ENCODE results near the gene SOX8.
A peak's percentile ranks its signal among the peaks of the same experiment; 100 is the strongest.

SOX8 gene

DNA sequence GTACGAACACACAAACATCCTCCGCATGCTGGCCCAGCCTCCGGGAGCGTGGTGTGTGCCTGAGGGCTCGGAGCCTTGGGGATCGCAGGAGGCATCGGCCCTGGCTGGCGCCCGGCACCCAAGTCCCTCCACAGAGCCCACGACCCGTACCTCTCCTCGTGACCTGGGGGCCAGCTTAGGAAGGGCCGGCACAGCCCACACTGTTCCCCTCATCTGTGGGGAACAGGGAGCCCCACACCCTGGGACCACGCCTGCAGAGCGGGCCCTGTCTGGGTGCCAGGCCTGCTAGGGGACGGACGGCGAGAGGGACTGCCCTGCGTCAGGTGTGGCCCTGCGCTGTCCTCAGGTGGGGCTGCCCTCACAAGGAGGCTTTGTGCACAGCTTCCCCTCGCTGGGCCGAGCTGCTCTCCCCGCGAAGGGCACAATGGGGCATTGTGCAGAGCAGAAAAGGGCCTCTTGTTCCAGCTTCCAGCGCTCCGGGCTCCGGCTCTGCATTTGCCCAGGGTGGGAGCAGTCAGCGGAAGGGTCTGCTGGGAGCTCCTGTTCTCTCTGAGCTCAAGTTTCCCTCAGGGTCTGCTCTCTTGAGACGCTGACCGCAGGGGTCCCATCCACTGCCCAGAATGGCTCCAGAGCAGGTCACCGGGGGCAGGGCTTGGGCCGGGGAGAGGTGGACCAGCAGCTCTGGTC, 9.1 kb upstream of the SOX8 start:
- no peak for DNase-seq
- CTCF ChIA-PET = interaction anchor here (0.8 kb wide), 1 partner anchor 9 kb away, joined by 3 read pairs; the partner anchor contains the start of gene SOX8
- Histone ChIP-seq H3K4me3 (ENCODE audit: control insufficient read depth in 1 of 7, extremely low read depth in 1 of 7, insufficient read depth in 4 of 7, low read depth in 2 of 7, low read length in 6 of 7) (no peak overlapping the region), H3K27me3 (replicated peaks in 2 of 5; ENCODE audit: control insufficient read depth in 4 of 5, insufficient read depth in 5 of 5, low read length in 4 of 5) (peaks cover 0 to 5% (median 0%) of the 10 kb centered on the region in 5 experiments), H3K4me1 (ENCODE audit: control extremely low read depth in 1 of 4, control insufficient read depth in 4 of 4, insufficient read depth in 4 of 4, low read length in 3 of 4) (peaks cover 0 to 31% (median 23%) of the 10 kb centered on the region in 4 experiments), H3K9me3 (ENCODE audit: control extremely low read depth in 1 of 5, control insufficient read depth in 4 of 5, insufficient read depth in 2 of 5, low read depth in 1 of 5, low read length in 4 of 5) (peaks cover 0 to 5% (median 0%) of the 10 kb centered on the region in 5 experiments), H3K27ac (ENCODE audit: insufficient read depth in 1 of 2, low read depth in 1 of 2, low read length in 2 of 2, poor library complexity in 1 of 2, severe bottlenecking in 2 of 2) (no peak overlapping the region), H3K36me3 (ENCODE audit: control insufficient read depth in 4 of 4, insufficient read depth in 4 of 4, low read length in 3 of 4) (peaks cover 2 to 7% (median 6%) of the 10 kb centered on the region in 4 experiments)
- POLR2A ChIA-PET = no interaction called here
- 91% methylated on average over 22 of the region's 32 CpGs for WGBS (ENCODE audit: insufficient coverage)

- WGBS (ENCODE audit: insufficient coverage) = 90% methylated on average over 15 of the region's 17 CpGs
- DNase-seq = no peak
- no peak overlapping the region for H3K27ac ChIP-seq (ENCODE audit: insufficient read depth in 1 of 2, low read depth in 1 of 2, low read length in 2 of 2, poor library complexity in 1 of 2, severe bottlenecking in 2 of 2)
- H3K4me1 ChIP-seq (ENCODE audit: control extremely low read depth in 1 of 4, control insufficient read depth in 4 of 4, insufficient read depth in 4 of 4, low read length in 3 of 4) = peaks cover 0 to 31% (median 23%) of the 10 kb centered on the region in 4 experiments
- peaks cover 0 to 5% (median 0%) of the 10 kb centered on the region in 5 experiments for H3K9me3 ChIP-seq (ENCODE audit: control extremely low read depth in 1 of 5, control insufficient read depth in 4 of 5, insufficient read depth in 2 of 5, low read depth in 1 of 5, low read length in 4 of 5)
- CTCF ChIA-PET = interaction anchor here (1.4 kb wide), 1 partner anchor 25 kb away, joined by 4 read pairs; no protein-coding TSS in a partner anchor
- H3K4me3 ChIP-seq (ENCODE audit: control insufficient read depth in 1 of 7, extremely low read depth in 1 of 7, insufficient read depth in 4 of 7, low read depth in 2 of 7, low read length in 6 of 7) = no peak overlapping the region
- H3K27me3 ChIP-seq (replicated peaks in 2 of 5; ENCODE audit: control insufficient read depth in 4 of 5, insufficient read depth in 5 of 5, low read length in 4 of 5) = peaks cover 0 to 13% (median 2%) of the 10 kb centered on the region in 5 experiments
- peaks cover 0 to 2% (median under 1%) of the 10 kb centered on the region in 4 experiments for H3K36me3 ChIP-seq (ENCODE audit: control insufficient read depth in 4 of 4, insufficient read depth in 4 of 4, low read length in 3 of 4)
- POLR2A ChIA-PET = no interaction called here
Measured at GRCh38 chr16:973366-973765, 8.2 kb upstream of the SOX8 start.

DNA sequence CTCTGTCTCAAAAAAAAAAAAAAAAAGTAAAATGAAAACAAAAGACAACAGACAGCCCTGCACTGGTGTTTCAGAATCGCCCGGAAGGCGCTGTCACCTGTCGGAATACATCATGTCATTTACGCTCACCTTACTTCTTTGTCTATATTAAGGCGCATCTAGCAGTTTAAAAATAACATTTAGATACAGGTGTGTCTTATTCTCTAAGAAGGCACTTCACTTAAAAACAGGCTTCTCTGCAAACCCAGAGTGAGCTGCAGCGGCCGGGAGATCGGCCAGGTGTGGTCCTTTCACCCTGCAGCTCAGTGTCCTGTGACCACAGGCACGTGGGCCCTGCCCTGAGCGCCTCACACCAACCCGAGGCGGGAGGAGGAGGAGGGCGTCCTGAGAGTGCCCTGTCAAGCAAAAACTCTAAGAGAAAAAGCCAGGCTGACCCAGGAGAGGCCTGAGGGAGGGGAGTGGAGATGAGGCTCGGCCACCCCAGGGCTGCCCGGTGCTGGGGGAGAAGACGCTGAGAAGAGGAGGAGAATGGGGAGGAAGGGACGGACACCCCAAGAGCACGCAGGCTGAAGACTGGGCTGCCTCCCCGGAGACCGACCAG, 7.5 kb upstream of the SOX8 start:
- no peak for DNase-seq
- H3K9me3 ChIP-seq (ENCODE audit: control extremely low read depth in 1 of 5, control insufficient read depth in 4 of 5, insufficient read depth in 2 of 5, low read depth in 1 of 5, low read length in 4 of 5) = peaks cover 0 to 5% (median 0%) of the 10 kb centered on the region in 5 experiments
- H3K36me3 ChIP-seq (ENCODE audit: control insufficient read depth in 4 of 4, insufficient read depth in 4 of 4, low read length in 3 of 4) = no peaks in the 10 kb centered on the region
- POLR2A ChIA-PET = no interaction called here
- H3K4me3 ChIP-seq (ENCODE audit: control insufficient read depth in 1 of 7, extremely low read depth in 1 of 7, insufficient read depth in 4 of 7, low read depth in 2 of 7, low read length in 6 of 7) = no peak overlapping the region
- H3K4me1 ChIP-seq (ENCODE audit: control extremely low read depth in 1 of 4, control insufficient read depth in 4 of 4, insufficient read depth in 4 of 4, low read length in 3 of 4) = peaks cover 0 to 31% (median 23%) of the 10 kb centered on the region in 4 experiments
- no peak overlapping the region for H3K27ac ChIP-seq (ENCODE audit: insufficient read depth in 1 of 2, low read depth in 1 of 2, low read length in 2 of 2, poor library complexity in 1 of 2, severe bottlenecking in 2 of 2)
- H3K27me3 ChIP-seq (replicated peaks in 2 of 5; ENCODE audit: control insufficient read depth in 4 of 5, insufficient read depth in 5 of 5, low read length in 4 of 5) = peaks cover 0 to 21% (median 4%) of the 10 kb centered on the region in 5 experiments
- CTCF ChIA-PET = interaction anchor here (1.4 kb wide), 1 partner anchor 24 kb away, joined by 4 read pairs; no protein-coding TSS in a partner anchor
- WGBS (ENCODE audit: insufficient coverage) = 90% methylated on average over 15 of the region's 21 CpGs

DNA sequence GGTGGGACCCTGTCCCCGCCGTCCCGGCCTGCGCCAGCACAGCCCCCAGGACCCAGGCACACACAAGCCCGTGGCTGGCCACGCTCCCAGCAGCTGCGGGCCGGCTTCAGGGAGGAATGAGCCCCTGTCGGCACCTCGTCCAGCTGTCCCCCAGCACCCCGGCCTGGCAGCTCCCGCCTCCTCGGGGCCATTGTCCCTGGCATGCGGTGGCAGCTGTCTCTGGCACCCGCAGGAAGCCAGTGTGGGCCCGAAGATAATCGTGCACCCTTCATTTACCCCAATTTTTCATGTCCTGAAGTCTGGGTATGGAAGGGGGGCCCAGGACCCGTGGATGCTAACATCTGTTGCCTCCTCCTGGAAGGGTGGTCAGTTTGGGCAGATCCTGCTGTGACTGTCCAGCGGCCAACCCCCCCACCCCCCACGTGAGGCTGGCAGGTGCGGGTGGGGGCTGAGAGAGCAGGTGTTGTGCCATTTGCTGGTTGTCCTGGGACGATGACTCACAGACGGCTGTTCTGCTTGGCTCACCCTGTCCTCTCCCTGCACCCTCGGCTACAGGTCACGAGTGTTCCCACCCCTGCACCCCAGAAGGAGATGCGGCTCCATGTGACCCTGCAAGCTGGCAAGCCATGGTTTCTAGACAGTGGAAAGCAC, 6.8 kb upstream of the SOX8 start:
- H3K27me3 ChIP-seq (replicated peaks in 2 of 5; ENCODE audit: control insufficient read depth in 4 of 5, insufficient read depth in 5 of 5, low read length in 4 of 5) = peaks cover 0 to 27% (median 6%) of the 10 kb centered on the region in 5 experiments
- POLR2A ChIA-PET = no interaction called here
- CTCF ChIA-PET = interaction anchor here (0.8 to 1.4 kb wide), 2 partner anchors 11 to 24 kb away, joined by 4 read pairs; no protein-coding TSS in a partner anchor
- peaks cover 0 to 5% (median 0%) of the 10 kb centered on the region in 5 experiments for H3K9me3 ChIP-seq (ENCODE audit: control extremely low read depth in 1 of 5, control insufficient read depth in 4 of 5, insufficient read depth in 2 of 5, low read depth in 1 of 5, low read length in 4 of 5)
- H3K4me3 ChIP-seq (ENCODE audit: control insufficient read depth in 1 of 7, extremely low read depth in 1 of 7, insufficient read depth in 4 of 7, low read depth in 2 of 7, low read length in 6 of 7) = no peak overlapping the region
- H3K36me3 ChIP-seq (ENCODE audit: control insufficient read depth in 4 of 4, insufficient read depth in 4 of 4, low read length in 3 of 4) = no peaks in the 10 kb centered on the region
- H3K27ac ChIP-seq (ENCODE audit: insufficient read depth in 1 of 2, low read depth in 1 of 2, low read length in 2 of 2, poor library complexity in 1 of 2, severe bottlenecking in 2 of 2) = no peak overlapping the region
- H3K4me1 ChIP-seq (ENCODE audit: control extremely low read depth in 1 of 4, control insufficient read depth in 4 of 4, insufficient read depth in 4 of 4, low read length in 3 of 4) = peaks cover 0 to 28% (median 19%) of the 10 kb centered on the region in 4 experiments
- WGBS (ENCODE audit: insufficient coverage) = 98% methylated on average over 18 of the region's 26 CpGs
- DNase-seq = no peak

- peaks cover 0 to 28% (median 17%) of the 10 kb centered on the region in 4 experiments for H3K4me1 ChIP-seq (ENCODE audit: control extremely low read depth in 1 of 4, control insufficient read depth in 4 of 4, insufficient read depth in 4 of 4, low read length in 3 of 4)
- WGBS (ENCODE audit: insufficient coverage) = 96% methylated on average over 11 of the region's 12 CpGs
- DNase-seq = no peak
- peaks cover 0 to 5% (median 0%) of the 10 kb centered on the region in 5 experiments for H3K9me3 ChIP-seq (ENCODE audit: control extremely low read depth in 1 of 5, control insufficient read depth in 4 of 5, insufficient read depth in 2 of 5, low read depth in 1 of 5, low read length in 4 of 5)
- H3K4me3 ChIP-seq (ENCODE audit: control insufficient read depth in 1 of 7, extremely low read depth in 1 of 7, insufficient read depth in 4 of 7, low read depth in 2 of 7, low read length in 6 of 7) = no peak overlapping the region
- CTCF ChIA-PET = interaction anchor here (0.8 kb wide), 1 partner anchor 11 kb away, joined by 4 read pairs; no protein-coding TSS in a partner anchor
- H3K27ac ChIP-seq (ENCODE audit: insufficient read depth in 1 of 2, low read depth in 1 of 2, low read length in 2 of 2, poor library complexity in 1 of 2, severe bottlenecking in 2 of 2) = no peak overlapping the region
- H3K27me3 ChIP-seq (replicated peaks in 2 of 5; ENCODE audit: control insufficient read depth in 4 of 5, insufficient read depth in 5 of 5, low read length in 4 of 5) = peaks cover 0 to 33% (median 9%) of the 10 kb centered on the region in 5 experiments
- no peaks in the 10 kb centered on the region for H3K36me3 ChIP-seq (ENCODE audit: control insufficient read depth in 4 of 4, insufficient read depth in 4 of 4, low read length in 3 of 4)
- POLR2A ChIA-PET = no interaction called here
Measured at GRCh38 chr16:975291-975690, 6.3 kb upstream of the SOX8 start.

DNA sequence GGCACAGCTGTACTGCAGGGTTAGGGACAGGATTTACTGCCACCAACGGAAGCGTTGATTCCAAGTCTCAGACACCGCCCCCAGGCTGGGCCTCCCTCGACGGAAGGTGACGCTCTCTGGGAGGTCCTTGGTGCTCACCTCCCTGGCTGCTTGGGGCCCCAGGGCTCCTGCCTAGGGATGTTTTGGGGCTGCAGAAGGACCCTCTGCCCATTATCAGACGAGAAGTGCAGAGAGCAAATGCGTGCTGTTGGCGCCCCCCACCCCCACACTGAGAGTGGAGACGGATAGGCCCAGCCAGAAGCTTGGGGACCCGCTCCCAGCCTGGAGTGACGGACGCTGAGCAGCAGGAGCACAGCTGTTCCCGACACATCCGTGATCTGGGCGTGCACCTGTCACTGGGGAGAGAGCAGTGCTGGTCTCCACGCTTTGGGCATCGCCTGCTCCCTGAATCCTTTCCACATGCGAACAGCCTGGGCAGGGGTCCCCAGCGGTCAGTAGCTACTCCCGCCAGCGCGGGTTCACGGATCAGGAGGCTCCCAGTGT, 5.1 kb upstream of the SOX8 start:
- Histone ChIP-seq H3K4me3 (ENCODE audit: control insufficient read depth in 1 of 7, extremely low read depth in 1 of 7, insufficient read depth in 4 of 7, low read depth in 2 of 7, low read length in 6 of 7) (no peak overlapping the region), H3K27me3 (replicated peaks in 2 of 5; ENCODE audit: control insufficient read depth in 4 of 5, insufficient read depth in 5 of 5, low read length in 4 of 5) (peaks cover 0 to 40% (median 9%) of the 10 kb centered on the region in 5 experiments), H3K27ac (ENCODE audit: insufficient read depth in 1 of 2, low read depth in 1 of 2, low read length in 2 of 2, poor library complexity in 1 of 2, severe bottlenecking in 2 of 2) (no peak overlapping the region), H3K9me3 (ENCODE audit: control extremely low read depth in 1 of 5, control insufficient read depth in 4 of 5, insufficient read depth in 2 of 5, low read depth in 1 of 5, low read length in 4 of 5) (peaks cover 0 to 2% (median 0%) of the 10 kb centered on the region in 5 experiments), H3K36me3 (ENCODE audit: control insufficient read depth in 4 of 4, insufficient read depth in 4 of 4, low read length in 3 of 4) (no peaks in the 10 kb centered on the region), H3K4me1 (ENCODE audit: control extremely low read depth in 1 of 4, control insufficient read depth in 4 of 4, insufficient read depth in 4 of 4, low read length in 3 of 4) (peaks cover 0 to 32% (median 20%) of the 10 kb centered on the region in 4 experiments)
- WGBS (ENCODE audit: insufficient coverage) = 72% methylated on average over 23 of the region's 24 CpGs
- POLR2A ChIA-PET = no interaction called here
- DNase-seq = peak in 2 of 3 donors; percentile 37 to 46
- CTCF ChIA-PET = no interaction called here

All from common myeloid progenitor, CD34-positive (primary cell).